NOMO-1 treated with DMSO at 0.1 percent for 48 hours (cell line): ENCODE results near the gene SCYL1.
A peak's percentile ranks its signal among the peaks of the same experiment; 100 is the strongest.

ENCODE experiments used
- DNase-seq: peaks from one replicate; lab custom pipeline; 2025; ENCODE audit not compliant: unreplicated experiment; lab: John Stamatoyannopoulos, UW

SCYL1 gene

DNA sequence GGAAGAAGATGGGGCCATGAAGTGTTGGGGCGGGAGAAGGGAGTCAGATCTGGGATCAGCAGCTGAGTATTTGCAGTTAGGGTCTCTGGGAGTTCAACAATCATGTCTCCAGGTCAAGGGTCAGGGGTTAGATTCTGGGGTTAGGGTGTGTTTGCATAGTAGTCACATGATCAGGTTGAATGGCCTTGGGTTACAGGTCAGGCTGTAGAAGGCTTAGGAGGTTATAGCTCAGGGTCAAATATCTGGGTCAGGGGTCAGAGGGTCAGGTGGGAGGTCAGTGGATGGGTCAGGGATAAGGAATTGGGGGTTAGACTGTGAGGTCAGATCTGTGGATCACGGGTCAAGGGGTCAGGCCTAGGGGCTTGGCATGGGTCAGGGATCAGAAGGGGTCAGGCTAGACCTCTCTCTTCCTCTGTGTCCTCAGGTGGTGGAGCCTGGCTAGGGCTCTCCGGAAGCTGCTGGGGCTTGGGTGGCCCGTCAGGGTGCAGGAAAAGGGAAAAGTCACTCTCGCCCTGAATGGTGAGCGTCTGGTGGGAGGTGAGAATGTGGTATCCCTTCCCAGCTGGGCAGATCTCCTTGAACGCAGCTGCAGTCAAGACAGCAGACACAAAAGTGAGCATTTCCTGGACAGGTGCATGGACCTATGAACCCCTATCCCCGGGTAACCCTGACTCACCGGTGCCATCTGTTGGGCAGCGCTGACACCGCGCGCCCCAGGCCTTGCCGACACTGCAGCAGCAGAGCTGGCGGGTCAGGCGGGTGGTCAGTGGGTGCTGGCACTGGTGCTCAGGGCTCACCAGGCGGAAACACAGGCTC, 26.9 kb downstream of the SCYL1 start:
- DNase-seq, result peak; percentile 55

DNA sequence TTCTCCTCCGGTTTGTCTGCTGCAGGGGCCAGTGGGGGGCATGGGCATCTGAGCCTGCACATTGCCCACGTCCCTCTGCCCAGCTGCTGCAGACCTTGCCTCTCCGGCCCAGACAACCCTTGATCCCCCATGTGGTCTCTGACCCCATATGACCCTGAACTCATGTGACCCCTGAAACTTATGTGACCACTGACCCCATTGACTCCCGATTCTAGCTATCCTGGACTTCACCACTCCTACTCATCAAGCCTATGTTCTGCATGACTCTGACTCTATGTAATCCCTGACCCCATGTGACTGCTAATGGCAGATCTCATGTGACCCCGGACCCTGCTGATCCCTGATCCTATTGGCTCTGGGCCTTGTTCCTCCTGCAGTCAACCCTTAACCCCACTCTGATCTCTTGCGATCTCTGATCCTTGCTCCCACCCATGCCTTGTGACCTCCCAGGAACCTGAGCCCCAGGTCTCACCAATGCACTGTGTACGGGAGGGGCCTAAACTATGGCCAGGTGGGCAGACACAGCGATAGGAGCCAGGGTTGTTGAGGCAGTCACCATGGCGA, 27.6 kb downstream of the SCYL1 start:
- no peak for DNase-seq

DNA sequence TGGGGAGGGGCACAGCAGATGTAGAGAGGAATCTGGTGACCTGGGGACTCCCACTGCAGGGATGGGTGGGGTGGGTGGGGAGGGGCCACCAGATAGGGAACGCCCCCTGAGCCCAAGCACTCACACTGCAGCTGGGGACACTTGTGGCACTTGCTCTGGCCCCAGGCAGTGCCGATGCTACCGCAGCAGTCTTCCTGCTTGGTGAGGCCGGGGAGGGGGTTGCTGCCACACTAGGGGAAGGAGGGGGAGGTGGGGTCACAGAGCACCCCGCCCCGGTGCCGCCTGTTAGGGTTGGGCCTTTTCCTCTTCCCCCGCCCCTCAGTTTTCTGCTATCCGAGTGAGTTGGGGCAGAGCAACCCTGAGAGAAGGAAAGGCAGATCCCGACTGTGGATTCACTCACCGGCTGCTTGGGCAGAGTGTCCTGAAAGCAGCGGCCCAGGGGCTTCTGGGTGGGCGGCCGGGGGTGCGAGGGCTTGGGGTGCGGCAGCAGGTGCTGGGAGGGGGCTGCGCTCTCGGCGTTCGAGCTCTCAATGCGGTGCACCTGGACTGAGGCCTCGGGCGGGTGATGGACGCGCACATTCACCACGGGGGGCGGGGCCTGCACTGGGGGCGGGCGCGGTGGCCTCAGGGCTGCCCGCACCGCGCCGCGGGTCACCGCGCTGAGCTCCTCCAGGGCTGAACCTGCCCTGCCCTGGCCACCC, 28.6 kb downstream of the SCYL1 start:
- DNase-seq, result no peak

DNA sequence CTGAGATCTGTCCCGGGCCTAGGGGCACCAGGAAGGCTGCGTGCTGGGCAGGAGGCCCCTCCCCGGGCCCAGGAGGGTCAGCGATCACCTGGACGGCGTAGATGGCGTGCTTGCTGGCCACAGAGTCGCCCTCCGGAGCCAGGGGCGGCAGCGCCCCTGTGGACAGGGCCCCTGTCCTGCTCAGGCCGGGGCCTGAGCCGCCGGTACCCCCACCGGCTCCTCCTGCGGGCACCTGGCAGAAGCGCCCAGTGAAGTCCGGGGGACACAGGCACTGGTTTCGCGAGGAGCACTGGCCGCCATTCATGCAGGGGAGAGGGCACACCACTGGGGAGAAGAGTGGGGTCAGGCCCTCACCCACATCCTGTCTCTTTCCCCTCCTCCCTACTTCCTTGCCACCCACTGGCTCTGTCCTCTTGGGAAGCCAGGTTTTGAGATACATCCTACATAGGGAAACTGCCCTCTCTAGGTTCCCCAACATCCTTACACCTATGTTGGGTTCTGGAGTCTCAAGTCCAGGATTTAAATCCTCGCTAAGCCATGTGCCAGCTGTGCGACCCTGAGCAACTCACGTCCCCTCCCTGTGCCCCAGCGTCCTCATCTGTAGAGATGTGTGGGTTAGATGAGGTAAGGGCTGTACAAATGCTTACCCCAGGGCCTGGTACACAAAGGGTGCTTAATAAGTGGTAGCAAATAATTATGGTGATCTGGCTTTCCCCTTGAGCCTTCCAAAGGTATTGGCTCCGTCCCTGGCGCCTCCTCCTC, 29.4 kb downstream of the SCYL1 start:
- DNase-seq, result no peak

DNA sequence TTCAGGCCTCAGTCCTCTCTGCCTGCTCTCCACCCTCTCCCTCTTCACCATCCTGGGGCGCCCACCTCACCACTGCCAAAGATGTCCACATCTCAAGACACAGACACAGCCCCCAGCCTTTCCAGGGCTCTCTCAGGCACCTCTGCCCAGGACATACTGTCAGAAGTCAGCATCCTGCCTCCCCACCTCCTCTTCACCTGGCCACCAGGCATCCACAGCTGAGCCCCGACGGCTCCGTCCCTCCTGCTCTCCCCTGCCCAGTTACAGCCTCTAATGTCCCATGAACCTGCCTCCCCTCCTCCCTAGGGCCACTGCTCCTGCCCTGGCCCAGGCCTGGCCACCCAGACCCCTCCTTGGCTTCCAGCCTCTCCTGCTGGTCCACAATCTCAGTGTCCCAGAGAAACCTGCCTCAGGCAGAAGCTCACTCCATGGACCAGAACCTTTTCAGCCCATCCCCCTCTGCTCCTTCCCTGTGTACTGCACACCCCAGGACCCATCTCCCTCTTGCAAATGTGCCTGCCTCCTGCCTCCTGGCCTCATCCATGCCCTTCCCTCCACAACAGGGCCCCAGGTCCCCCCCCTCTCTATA, 30.1 kb downstream of the SCYL1 start:
- DNase-seq, result no peak

DNA sequence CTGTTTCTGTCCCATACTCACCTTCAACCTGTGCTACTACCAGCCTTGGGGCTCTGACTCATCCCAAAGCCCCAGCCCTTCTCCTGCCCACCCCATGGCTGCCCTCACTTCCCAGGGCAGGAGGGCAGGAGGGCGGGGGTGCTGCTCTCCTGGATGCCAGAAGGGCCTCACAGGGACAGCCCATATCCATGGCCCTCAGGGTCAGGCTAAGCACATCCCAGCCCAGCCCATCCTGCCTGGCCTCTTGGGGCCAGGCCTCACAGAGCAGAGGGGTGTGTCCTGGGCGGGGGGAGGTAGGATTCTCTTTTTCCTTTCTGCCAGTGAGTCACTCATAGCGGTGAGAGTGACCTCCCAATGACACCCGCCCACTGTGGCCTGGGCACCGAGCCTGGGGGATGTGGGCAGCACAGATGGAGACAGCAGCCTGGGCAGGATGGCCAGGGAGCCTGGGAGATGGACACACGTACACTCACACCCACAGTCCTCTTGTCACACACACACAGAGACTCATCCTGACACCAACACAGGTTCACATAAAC, 30.9 kb downstream of the SCYL1 start:
- no peak for DNase-seq

DNA sequence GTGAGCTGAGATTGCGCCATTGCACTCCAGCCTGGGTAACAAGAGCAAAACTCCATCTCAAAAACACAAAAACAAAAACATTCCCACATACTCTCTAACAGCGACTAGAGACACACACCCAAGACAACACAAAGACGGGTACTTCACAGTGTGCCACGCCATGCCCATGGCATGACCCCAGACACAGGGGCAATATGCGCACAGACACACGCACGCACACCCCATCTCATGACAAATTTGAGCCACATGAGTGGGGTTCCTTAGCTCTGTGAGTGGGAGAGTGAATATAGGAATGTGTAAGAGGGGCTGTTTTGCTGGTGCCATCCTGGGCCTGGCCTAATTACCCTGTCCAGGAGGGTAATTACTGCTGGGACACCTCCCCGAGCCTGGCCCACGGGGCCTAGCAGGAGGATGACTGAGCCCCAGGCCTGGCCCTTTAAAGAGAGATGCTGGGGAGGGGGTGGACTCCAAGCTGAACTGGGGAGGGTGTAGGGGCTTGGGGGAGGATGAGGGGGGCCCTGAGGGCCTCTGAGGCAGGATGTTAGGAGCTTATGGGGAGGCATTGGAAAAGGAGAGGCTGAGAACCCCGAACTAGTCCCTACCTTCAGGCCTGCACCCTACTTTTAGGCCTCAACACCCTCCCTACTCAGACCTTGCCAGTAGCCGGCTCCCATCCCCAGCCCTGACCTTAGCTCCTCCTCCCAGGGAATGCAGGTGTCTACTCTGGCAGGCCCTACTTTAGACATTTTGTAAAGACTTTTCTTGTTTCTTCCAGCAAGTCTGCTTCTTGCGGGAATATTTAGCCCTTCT, 31.8 kb downstream of the SCYL1 start:
- no peak for DNase-seq

DNA sequence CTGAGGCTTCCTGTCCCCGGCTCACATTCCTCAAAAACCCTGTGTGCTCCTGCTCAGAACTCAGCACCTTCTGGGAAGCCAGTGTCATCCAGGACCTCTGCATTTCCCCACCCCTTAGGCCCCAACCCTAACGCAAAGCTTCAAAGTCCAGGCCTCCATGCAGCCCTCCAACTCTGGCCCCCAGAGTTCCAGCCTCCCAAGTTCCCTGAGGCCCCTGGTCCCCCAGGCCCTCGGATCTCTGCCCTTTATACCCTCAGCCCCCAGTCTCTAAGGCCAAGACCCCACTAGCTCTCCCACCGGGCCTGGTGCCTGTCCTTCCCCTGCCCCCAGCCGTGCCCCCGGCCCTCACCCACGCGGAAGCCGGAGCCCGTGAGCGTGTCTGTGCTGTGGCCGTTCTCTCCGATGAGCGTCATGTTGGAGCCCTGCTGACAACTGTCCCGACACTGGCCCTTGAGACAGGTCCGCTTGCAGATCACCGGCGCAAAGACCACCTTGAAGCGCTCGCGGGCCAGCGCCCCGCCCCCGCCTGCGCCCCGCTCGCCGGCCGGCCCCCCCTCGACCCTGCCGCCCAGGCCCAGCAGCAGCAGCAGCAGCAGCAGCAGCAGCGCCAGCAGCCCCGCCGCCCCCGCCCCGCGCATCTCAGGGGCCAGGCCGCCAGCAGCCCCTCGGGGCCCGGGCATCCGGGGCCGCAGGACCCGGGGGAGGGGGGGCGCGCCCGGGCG, 32.6 kb downstream of the SCYL1 start:
- no peak for DNase-seq

DNA sequence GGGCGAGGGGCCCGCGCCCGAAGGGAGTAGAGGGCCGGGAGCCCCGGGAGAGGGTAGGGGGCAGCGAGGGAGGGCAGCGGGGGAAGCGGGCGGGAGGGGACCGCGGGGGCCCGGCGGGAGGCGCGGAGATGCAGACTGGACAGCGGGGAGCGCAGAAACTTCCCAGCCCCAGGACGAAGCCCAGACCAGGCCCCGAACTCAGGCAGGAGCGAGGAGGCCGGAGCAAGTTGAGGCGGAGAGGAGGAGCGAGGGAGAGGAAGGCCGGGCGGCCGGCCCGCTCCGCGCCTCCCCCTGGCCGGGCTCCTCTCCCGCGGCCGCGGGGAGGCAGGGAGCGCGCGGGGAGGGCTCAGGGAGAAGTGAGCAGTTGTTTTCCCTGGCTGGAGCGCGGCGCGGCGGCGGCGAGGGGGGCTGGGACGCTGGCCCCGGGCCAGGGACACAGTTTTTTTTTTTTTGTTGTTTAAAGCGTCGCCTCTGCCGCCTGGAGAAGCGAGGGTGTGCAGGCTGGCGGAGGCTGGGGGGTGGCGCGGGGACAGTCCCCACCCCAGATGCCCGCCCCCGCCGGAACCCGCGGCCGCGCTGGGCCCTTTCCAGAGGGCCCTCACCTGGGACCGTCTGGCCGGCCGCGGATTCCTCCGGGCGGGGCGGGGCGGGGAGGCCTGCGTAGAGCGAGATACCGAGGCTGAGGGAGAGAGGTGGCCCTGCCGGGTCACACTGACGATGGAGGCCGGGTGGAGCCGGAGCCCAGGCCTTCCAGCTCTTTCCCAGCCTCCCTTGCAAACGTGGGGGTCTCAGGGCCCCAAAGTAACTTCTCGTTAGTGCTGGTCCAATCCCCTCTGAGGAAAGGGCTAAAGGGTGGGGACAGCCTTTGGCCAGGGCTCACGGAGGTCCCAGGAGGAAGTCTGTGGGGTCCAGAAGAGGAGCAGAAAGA, 33.4 kb downstream of the SCYL1 start, which contains the start of gene LTBP3:
Gene LTBP3 (minus strand): TSS at position 358 of the 928 bp plus-strand sequence. CDS start 400 bp downstream, outside the sequence.
- DNase-seq, result peak; percentile 44

DNA sequence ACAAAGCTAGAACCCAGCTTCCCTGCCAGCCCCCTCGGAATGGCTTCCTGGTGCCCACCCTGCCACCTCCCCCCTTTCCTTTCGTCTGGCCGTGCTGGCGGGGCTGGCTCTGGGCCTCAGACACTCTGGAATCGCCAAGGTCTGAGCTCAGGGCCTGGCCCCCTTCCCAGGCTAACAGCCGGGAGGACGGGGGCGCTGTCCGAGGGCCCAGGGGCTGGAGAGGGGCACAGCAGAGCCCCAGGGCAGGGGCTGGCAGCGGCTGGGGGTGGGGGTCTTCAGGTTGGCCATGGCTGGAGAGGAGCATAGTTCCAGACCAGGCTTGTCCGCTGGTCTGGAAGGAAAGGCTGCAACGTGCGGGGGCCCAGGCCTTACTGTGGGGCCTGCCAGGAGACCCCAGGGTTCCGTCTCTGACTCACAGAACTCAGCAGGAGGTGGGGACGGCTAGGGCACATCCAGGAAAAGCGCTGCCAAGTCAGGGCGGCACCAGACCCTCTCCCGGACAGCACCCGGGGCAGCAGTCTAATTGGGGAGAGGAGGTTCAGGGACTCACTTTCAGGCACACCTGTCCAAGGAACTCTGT, 34.1 kb downstream of the SCYL1 start:
- DNase-seq, result no peak

DNA sequence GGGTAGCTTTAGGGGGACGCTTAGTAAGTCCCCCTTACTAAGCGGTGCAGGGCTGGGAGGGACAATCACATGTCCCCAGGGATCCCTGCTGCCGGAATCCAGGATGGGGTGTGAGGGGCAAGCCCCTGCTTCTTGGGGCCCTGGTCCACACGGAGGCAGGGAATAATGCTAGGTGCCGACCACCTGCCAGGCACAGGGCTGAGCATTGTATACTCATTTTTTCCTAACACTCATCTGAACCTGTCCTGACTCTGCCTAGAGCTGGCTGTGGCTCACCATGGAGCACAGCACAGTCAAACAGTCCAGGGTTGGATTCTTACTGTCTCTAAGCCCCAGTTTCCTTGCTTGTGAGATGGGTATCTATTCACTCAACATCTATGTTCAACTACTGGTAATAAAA, 34.7 kb downstream of the SCYL1 start:
- no peak for DNase-seq

DNA sequence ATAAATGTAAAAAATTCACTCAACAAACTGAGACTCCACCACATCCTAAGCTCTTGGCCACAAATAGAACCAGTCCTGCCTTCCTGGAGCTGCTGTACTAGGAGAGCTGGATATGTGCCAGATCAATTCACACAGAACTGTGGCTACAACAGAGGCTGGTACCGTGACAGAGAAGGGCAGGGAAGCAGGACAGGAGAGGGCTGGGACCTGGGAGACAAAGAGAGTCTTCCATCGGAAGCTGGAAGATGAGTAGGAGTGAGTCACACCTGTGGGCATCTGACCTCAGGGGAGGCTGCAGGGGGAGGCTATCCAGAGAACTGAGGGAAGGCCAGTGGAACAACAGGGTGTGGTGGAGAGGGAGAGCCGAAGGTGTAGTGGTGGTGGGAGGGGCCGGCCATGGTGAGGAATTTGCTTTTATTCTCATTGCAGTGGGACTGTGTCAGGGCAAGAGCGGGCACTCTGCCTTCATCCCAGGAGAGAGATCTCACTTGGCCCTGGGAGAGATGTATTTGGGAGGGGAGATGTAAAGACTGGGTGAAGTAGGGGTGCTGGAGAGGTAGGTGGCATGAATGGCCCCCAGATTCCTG, 35.2 kb downstream of the SCYL1 start:
- no peak for DNase-seq

DNA sequence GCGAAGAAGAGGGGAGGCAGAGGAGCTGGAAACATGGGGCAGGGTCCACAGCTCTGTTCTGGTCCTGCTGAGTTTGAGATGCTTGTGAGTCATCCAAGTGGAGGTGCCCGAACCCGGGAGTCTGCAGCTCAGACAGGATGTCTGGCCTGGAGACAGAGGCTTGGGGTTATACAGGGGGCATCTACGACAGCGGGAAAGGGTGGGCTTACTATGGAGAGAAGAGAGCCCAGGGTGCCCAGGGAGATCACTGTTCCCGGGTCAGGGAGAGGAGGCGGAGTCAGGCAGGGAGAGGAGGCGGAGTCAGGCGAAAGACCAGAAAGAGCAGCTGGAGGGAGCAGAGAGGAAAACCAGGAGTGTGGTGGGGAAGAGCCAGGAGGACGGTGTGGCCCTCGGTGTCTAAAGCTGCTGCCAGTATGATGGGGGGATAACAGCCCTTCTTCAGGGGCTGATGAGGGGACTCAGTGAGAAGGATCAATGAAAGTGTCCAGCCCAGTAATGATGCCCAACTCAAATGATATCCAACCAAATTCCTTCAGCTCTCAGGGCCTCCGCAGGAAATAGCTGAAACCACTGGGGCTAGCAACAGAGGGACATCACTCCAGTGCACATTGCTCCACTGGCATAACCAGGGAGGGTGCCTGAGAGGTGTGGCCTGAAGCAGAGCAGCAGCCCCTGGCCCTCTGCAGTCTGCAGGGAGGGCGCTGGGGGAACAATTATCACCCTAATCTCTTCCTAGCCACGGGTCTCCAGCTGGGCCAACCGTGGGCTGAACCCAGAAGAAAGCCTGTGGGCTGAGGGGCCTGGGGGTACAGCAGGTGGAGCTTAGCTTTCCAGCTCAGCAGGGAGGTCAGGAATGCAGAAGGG, 35.9 kb downstream of the SCYL1 start:
- DNase-seq, result no peak

DNA sequence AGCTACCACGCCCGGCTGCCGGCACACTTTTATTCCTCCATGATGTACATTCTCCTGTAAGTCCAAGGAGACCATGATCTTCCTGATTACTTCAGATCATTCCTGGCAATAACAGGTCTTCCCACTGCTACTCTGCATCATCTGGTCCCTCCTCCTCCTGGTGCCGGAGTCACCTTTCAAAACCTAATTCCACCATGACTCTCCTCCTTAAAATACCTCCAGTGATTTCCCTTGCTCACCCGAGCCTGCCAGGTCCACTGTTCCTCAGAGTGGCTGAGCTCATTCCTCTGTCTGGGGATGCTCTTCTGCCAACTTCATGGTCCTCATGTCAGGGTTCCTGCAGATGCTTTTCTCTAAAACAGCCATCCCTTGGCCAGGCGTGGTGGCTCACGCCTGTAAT, 37.1 kb downstream of the SCYL1 start:
- no peak for DNase-seq

DNA sequence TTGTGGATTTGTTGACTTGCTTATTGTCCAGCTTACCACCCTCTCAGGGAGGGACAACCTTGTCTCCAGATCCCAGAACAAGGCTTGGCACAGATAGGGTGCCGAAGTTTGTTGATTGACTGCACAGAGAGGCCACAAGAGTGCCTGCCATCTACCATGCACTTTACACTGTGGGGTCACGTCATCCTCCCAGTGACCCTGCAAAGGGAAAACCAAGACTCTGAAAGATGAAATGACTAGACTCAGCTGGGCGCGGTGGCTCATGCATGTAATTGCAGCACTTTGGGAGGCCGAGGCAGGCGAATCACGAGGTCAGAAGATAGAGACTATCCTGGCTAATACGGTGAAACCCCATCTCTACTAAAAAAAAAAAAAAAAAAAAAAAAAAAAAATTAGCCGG, 37.9 kb downstream of the SCYL1 start:
- no peak for DNase-seq

DNA sequence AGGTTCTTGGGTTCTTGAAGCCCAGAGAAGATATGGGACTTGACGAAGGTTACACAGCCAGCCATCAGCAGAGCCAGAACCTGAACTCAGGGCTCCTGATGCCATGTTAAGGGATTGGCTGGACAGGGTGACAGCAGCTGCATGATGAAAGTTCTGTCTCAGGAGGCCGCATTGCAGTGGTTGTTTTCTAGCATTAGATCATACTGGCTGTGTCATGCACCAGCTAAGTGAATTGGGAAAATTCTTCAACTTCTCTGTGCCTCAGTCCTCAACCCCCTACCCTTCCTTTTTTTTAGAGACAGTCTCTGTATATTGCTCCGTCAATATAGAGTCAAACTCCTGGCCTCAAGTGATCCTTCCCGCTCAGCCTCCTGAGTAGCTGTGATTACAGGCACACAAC, 38.7 kb downstream of the SCYL1 start:
- DNase-seq, result no peak
